Prostate gland (tissue), 2 donors: ENCODE results near the gene BMP7.

Source experiments
- POLR2AphosphoS5 ChIP-seq: sonication (generic); formaldehyde crosslinking; IDR thresholded peaks from one replicate; pipeline ENCODE4 v1.6.1; 2017; ENCODE audit warnings: antibody characterized with exemption
- TF ChIP-seq, protein P1 (sequence below), 4 experiments: fragments of 200-600 bp in 2 of 4; fragments of 450-650 bp in 2 of 4; sonication (generic) in 2 of 4; IDR thresholded peaks; 1 replicate in 3 of 4; 2 replicates in 1 of 4; pipeline ENCODE4 v1.5.1; 2016 to 2019; ENCODE audit warnings: antibody characterized with exemption in 4 of 4, mild to moderate bottlenecking in 2 of 4, moderate library complexity in 2 of 4

DNA sequence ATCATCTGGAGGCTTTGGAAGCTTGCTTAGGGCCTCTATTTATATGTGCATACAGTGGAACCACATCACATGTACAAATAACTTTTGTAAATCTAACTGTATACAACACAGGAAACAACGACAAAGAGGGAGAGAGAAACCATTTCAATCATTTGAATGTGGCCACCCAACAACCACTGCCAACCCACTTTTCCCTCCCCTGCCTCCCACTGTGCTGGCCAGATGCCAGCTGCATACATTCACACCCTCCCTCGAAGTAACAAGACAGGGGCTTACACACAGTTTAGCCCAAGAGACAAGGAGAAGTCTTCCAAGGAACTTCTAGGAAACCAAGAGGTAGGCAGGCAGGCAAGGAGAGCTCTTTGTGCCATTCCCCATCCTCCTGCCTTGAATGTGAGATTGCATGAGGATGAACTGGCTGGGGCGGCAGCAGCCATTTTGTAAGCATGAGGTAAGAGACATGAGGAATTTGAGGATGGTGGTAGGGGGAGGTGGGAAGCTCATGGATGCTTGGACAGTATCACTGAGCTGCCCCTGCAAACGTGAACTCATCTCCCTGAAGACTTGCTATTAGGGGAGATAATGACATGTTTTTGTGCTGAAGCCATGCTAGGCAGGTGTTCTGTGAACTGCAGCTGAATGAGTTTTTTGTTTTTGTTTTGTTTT, 18.2 kb downstream of the BMP7 start:
- TF ChIP-seq, protein P1, sequence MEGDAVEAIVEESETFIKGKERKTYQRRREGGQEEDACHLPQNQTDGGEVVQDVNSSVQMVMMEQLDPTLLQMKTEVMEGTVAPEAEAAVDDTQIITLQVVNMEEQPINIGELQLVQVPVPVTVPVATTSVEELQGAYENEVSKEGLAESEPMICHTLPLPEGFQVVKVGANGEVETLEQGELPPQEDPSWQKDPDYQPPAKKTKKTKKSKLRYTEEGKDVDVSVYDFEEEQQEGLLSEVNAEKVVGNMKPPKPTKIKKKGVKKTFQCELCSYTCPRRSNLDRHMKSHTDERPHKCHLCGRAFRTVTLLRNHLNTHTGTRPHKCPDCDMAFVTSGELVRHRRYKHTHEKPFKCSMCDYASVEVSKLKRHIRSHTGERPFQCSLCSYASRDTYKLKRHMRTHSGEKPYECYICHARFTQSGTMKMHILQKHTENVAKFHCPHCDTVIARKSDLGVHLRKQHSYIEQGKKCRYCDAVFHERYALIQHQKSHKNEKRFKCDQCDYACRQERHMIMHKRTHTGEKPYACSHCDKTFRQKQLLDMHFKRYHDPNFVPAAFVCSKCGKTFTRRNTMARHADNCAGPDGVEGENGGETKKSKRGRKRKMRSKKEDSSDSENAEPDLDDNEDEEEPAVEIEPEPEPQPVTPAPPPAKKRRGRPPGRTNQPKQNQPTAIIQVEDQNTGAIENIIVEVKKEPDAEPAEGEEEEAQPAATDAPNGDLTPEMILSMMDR (IDR thresholded peaks at IDR 0.05) = no peak
- TF ChIP-seq POLR2AphosphoS5 = no peak
